Measurements from ENCODE around the gene BTBD9. TPM values are rescaled to one million over a fixed set of nuclear protein-coding genes. Genes with fewer than 3 reads are reported as not detected.

Gene BTBD9
- total and polyA plus RNA-seq, 2 experiments from 2014 or later = 13.0 to 17.0 TPM

GRCh38 chr6:38236631-38237030 is 403.1 kb downstream of the BTBD9 start:
- Histone ChIP-seq H3K4me1 (ENCODE audit: insufficient read depth) (no peaks in the 10 kb centered on the region), H3K27ac (no peak overlapping the region), H3K79me2 (no peaks in the 10 kb centered on the region), H2AFZ (no peak overlapping the region), H4K20me1 (ENCODE audit: insufficient read depth, poor library complexity, severe bottlenecking) (no peaks in the 10 kb centered on the region), H3K36me3 (replicated peaks; ENCODE audit: insufficient read depth, low read depth) (no peaks in the 10 kb centered on the region), H3K27me3 (no peaks in the 10 kb centered on the region), H3K4me3 (no peak overlapping the region), H3K4me2 (no peak overlapping the region), H3K9me2 (replicated peaks; ENCODE audit: insufficient read depth) (no peaks in the 10 kb centered on the region), H3K9me3 (ENCODE audit: low read depth) (no peaks in the 10 kb centered on the region)
- 91% methylated on average over 1 of the region's 1 CpG for WGBS (ENCODE audit: low lambda C conversion rate, missing lambda C conversion rate)
- no peak for TF ChIP-seq CTCF (IDR thresholded peaks at IDR 0.05; ENCODE audit: poor library complexity)
- no peak for TF ChIP-seq EZH2phosphoT487 (IDR thresholded peaks at IDR 0.05; ENCODE audit: low read depth, severe bottlenecking, unreplicated experiment)
- TF ChIP-seq EZH2 (IDR thresholded peaks at IDR 0.05; ENCODE audit: borderline replicate concordance) = no peak
- no peak for DNase-seq (ENCODE audit: low spot score)

- Histone ChIP-seq H3K4me2 (no peak overlapping the region), H3K36me3 (replicated peaks; ENCODE audit: insufficient read depth, low read depth) (no peaks in the 10 kb centered on the region), H3K9me2 (replicated peaks; ENCODE audit: insufficient read depth) (no peaks in the 10 kb centered on the region), H3K4me1 (ENCODE audit: insufficient read depth) (no peaks in the 10 kb centered on the region), H3K27ac (no peak overlapping the region), H2AFZ (no peak overlapping the region), H3K79me2 (no peaks in the 10 kb centered on the region), H3K27me3 (no peaks in the 10 kb centered on the region), H3K9me3 (ENCODE audit: low read depth) (no peaks in the 10 kb centered on the region), H3K4me3 (no peak overlapping the region), H4K20me1 (ENCODE audit: insufficient read depth, poor library complexity, severe bottlenecking) (no peaks in the 10 kb centered on the region)
- 68% methylated on average over 4 of the region's 4 CpGs for WGBS (ENCODE audit: low lambda C conversion rate, missing lambda C conversion rate)
- no peak for TF ChIP-seq EZH2phosphoT487 (IDR thresholded peaks at IDR 0.05; ENCODE audit: low read depth, severe bottlenecking, unreplicated experiment)
- no peak for TF ChIP-seq EZH2 (IDR thresholded peaks at IDR 0.05; ENCODE audit: borderline replicate concordance)
- TF ChIP-seq CTCF (IDR thresholded peaks at IDR 0.05; ENCODE audit: poor library complexity) = no peak
- no peak for DNase-seq (ENCODE audit: low spot score)
These were observed 404.6 kb downstream of the BTBD9 start for GRCh38 chr6:38234934-38235682.

GRCh38 chr6:38234141-38234540 is 405.6 kb downstream of the BTBD9 start:
- 63% methylated on average over 2 of the region's 2 CpGs for WGBS (ENCODE audit: low lambda C conversion rate, missing lambda C conversion rate)
- Histone ChIP-seq H2AFZ (no peak overlapping the region), H3K27ac (no peak overlapping the region), H3K4me3 (no peak overlapping the region), H3K27me3 (no peaks in the 10 kb centered on the region), H3K9me3 (ENCODE audit: low read depth) (no peaks in the 10 kb centered on the region), H3K4me1 (ENCODE audit: insufficient read depth) (no peaks in the 10 kb centered on the region), H3K4me2 (no peak overlapping the region), H4K20me1 (ENCODE audit: insufficient read depth, poor library complexity, severe bottlenecking) (no peaks in the 10 kb centered on the region), H3K36me3 (replicated peaks; ENCODE audit: insufficient read depth, low read depth) (no peaks in the 10 kb centered on the region), H3K9me2 (replicated peaks; ENCODE audit: insufficient read depth) (no peaks in the 10 kb centered on the region), H3K79me2 (no peaks in the 10 kb centered on the region)
- TF ChIP-seq EZH2phosphoT487 (IDR thresholded peaks at IDR 0.05; ENCODE audit: low read depth, severe bottlenecking, unreplicated experiment) (no peak), CTCF (IDR thresholded peaks at IDR 0.05; ENCODE audit: poor library complexity) (no peak), EZH2 (IDR thresholded peaks at IDR 0.05; ENCODE audit: borderline replicate concordance) (no peak)
- DNase-seq (ENCODE audit: low spot score) = no peak

All from hepatocyte (in vitro differentiated cells).